SKM-1 (cell line): ENCODE results near the gene SELENOH.
A peak's percentile ranks its signal among the peaks of the same experiment; 100 is the strongest.

Experiments
- DNase-seq: peaks from one replicate; lab custom pipeline; 2025; ENCODE audit not compliant: unreplicated experiment; lab: John Stamatoyannopoulos, UW

The SELENOH gene

DNA sequence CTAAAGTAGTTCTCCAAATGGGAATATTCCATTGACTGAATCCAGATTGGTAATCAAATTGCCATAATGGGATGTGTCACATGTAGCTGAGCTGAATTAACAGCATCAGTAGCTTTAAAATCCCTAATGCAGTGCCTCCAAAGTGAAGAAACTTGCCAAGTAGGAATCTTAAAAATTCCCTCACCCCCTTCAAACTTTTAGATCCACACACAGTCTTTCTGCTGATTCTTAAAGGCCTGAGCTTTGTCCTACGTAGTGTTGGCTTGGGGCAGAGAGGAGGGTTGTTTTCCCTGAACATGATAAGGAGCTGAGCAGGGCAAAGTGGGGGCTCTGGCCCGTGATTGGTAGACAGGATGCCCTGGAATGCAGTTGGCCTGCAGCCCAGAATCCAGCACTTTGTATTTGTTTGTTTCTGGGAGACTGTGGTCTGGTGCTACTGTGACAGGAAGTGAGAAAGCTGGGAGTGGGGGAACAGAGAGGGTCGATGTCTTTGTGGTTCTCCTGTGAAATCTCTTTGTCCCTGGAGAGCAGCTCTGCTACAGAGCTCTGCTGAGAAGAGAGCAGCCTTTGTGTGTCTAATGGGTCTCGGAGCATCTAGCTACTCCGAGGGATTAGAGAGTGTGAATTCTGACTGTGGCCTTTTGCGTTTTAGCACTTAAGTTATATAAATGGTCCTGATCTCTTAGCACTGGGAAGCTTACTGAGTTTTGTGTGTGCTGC lies 37.2 kb downstream of the SELENOH start:
- DNase-seq = no peak

DNA sequence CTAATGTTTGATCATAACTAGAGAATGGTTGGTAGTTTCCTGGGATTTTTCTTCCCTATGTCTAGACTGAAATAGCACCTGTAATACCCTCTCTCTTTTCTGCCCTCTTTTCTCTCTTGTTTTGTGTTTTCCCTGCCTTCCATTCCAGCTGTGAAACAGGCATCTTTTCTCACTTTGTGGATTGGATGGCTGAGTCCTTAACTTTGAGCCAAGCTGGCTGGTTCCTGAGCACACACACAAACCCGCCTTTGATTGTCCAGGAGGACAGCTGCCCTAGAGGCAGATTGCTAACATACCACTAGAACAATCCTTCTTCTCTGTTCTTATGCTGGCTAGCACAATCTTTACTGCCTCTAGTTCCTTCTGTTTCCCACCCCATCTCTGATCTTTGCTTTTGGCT lies 38.0 kb downstream of the SELENOH start:
- no peak for DNase-seq

DNA sequence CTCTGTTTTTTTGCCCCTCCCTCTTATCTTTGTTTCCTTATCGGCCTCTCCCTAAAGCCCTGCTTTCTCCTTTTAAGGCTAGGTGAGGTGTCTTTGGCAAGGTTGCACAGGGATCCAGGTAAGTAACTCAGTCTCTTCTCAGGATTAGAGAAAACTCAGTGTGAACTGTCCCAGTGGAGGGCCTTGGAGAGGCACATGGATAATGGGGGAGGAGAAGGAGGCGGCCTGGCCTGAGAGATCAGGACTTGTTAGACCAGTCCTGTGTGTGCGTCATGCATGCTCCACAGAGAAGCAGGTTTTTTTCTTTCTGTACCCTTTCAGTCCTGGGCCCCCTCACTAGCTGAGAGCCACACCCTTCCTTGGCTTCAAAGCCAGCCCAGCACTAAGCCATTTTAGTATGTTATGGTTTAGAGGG lies 40.2 kb downstream of the SELENOH start:
- DNase-seq = no peak

DNA sequence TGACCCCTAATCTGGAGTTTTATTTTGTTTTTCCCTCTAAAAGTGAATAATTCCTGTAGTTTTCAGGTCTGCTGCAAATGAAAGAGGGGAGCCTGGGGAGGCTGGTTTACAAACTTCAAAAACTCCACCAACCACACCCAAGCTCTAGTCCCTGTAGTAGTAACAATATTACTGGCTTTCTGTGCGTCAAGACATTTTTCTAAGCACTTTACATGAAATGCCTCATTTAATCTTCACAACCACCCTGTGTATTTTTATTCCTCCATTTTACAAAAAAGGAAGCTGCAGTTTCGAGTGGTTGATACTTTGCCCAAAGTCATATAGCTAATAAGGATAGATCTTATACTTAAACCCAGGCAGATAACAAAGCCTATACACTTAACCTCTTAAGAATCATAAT lies 43.8 kb downstream of the SELENOH start:
- no peak for DNase-seq

DNA sequence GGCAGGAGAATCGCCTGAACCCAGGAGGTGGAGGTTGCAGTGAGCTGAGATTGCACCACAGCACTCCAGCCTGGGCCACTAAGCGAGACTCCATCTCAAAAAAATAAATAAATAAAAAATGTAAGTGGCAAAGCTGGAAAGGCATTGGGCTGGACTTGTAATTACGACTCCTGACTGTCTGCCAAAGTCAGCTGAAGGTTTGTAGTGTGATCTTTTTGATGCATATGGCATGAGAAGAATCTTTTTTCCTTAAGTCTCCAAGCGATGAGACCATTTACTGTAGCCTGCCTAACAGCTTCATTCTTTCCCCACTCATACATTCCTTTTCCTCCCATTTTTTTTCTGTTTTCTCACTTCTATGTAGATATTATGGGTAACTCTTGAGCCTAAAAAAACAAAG lies 45.1 kb downstream of the SELENOH start:
- DNase-seq = no peak

DNA sequence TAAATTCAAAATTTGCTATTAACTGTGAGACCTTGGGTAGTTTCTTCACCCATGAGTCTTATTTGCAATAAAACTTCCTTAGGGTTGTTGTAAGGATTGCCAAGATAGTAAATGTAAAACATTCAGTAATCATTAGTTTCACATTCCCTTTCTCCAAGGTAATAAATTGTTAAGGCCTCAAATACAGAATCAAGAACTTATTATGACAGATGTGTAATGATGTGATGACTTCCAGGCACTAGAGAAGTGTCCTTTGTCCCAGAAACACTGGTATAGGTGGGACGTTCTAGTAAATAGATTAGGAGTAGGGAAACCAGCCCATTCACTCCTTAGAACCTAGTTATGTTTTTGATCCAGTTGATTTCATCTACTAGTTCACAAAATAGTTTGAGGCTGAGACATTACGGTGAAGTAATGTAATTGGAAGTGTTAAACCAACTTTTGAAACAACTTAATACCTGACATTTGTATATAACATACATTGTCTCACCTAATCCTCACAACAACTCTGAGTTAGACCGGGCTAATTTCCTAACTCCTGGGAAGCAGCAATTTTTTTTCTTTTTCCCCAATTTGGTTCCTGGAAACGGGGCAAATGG lies 45.8 kb downstream of the SELENOH start:
- no peak for DNase-seq

DNA sequence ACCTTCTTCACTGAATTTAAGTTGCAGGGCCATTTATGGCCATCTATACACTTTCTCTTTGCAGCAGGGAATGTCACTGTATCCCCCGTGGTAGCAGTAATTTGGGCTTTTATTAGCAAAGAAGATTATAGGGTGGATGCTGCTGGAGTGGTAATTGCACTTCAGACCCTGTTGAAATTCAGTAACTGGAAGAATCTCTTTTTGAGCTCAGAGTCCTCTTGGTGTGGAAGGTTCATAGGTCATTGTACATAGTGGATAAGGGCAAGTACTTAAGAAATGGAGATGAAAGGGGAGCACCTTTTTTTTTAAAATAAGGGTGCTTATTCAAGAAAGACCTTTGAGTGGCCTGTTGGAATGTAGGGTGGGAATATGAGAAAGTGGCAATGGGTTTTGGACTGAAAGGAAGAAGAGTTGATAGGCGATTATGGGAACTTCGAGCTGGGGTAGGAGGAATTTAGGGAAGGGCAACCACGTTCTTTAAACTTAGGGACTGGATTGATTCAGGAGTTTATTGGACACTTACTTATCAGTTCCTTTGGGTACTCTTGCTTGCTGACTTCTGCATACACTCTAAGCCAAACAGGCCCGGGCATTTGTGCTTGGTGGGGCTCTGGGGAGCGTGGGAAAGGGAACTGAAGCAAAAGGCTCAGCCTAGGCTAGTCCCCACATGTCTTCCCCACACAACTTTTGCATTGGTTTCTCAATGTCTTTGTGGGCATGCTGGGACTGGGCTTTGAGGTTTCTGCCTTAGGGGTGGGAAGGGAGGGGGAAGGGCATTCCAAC lies 46.8 kb downstream of the SELENOH start:
- peak; percentile 80 for DNase-seq

DNA sequence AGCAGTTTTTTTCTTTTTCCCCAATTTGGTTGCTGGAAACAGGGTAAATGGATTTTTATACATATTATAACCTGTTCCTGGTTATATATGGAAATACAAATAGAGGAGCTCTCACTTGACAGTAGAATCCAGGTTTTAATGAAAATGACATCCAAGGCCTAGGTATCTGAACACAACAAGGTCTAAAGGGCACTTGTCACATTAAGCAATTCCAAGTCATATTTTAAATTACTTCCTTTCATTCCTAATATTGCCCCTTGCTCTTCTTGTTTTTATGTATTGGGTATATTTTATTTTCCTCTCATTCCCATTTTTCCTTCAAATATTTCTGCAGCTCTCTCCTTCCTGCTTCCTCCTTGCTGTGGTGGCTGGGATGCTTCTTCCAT lies 47.4 kb downstream of the SELENOH start:
- no peak for DNase-seq

DNA sequence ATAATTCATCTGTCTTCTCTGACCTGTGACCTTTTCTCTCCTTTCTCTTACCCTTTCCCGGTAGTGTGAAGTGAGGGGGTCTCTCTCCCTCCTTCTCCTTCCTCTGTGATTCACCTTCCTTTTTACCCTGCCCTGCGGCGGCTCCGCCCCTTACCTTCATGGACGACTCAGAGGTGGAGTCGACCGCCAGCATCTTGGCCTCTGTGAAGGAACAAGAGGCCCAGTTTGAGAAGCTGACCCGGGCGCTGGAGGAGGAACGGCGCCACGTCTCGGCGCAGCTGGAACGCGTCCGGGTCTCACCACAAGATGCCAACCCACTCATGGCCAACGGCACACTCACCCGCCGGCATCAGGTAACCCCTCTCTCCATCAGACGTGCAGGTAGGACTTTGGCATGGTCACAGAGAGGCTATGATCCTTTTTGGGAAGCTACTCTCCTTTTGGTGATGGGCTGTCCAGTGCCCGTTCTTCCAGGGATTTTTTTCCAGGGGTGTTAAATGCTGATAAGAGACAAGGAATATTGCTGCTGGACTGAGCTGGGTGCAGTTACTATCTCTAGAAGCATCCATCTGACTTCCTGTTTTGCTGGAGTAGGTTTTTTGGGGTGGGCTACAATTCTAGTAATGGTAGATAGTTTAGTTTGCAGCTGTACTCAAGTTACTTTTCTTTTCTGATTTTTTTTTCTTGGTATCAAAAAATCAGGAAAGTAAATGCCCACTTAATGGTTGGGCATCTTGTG lies 50.2 kb downstream of the SELENOH start:
- no peak for DNase-seq

DNA sequence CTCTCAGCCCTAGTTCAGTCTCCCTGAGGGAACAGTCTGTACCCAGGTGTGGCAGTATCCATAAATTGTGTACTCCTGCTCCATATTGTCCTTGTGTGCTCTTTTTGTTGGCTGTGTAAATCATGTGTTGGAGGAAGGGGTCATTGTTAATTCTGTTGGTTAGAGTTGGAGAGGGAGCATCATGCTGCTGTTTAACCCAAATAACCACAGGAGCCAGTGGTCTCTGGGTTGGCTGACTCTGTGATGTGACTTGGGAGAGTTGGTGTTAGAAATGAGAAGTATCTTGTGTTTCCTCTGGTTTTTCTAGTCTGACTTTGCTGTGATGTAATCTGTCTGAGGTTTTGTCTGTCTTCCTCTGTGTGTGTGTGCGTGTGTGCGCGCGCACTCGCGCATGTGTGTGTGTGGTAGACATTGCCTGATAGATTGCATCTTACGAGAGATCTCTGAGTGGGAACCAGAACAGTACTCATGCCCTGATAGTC lies 50.8 kb downstream of the SELENOH start:
- peak; percentile 98 for DNase-seq

DNA sequence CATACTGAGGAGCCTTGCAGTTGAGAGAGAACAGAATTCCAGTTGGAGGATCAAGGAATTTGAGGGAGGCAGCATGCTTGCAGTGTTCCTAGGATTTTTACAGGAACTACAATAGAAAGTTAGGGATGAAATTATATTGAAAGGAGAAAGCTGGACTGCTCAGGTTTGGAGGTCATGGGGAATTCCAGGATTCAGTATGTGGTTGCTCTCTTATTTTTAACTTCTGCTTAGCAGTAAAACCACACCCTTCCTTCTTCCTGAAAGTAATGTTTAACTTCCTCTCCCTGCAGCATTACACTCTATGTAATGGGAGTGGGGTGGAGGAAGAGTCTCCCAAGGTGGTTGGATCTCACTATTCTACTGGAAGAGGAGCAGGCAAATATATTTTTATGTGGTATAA lies 51.6 kb downstream of the SELENOH start:
- peak; percentile 72 for DNase-seq
